NCI-H1694 (cell line): Measurements from ENCODE around the gene PICALM.
"Not testable (repeated sequence)": the region's sequence is repeated elsewhere in the genome, so short reads cannot be mapped to it uniquely, and the experiment has no call there.

Experiments
- DNase-seq: peaks from one replicate; lab custom pipeline; 2025; lab: John Stamatoyannopoulos, UW

PICALM gene

GRCh38 chr11:86068951-86069407, at the start of gene PICALM:
Gene PICALM, minus strand, starts transcription at chr11:86069084. Its CDS starts 304 bp downstream, at chr11:86068780.
- DNase-seq, result peak; percentile 89

- DNase-seq, result no peak
These were observed 49.4 kb upstream of the PICALM start for GRCh38 chr11:86118253-86118652.

- no peak for DNase-seq
These were observed 48.8 kb upstream of the PICALM start for GRCh38 chr11:86117712-86118063.

- no peak for DNase-seq
These were observed 48.3 kb upstream of the PICALM start for GRCh38 chr11:86117001-86117711.

- DNase-seq, result no peak
These were observed 47.5 kb upstream of the PICALM start for GRCh38 chr11:86116386-86116726.

- DNase-seq, result no peak
These were observed 46.9 kb upstream of the PICALM start for GRCh38 chr11:86115542-86116385.

GRCh38 chr11:86108890-86109638, 40.2 kb upstream of the PICALM start:
- DNase-seq, result no peak

- DNase-seq, result no peak
These were observed 39.3 kb upstream of the PICALM start for GRCh38 chr11:86108191-86108590.

GRCh38 chr11:86106916-86107315, 38.0 kb upstream of the PICALM start:
- no peak for DNase-seq

- DNase-seq, result not testable (repeated sequence)
These were observed 37.1 kb upstream of the PICALM start for GRCh38 chr11:86106031-86106430.

- DNase-seq, result not testable (repeated sequence)
These were observed 36.7 kb upstream of the PICALM start for GRCh38 chr11:86105601-86106000.

- no peak for DNase-seq
These were observed 34.9 kb upstream of the PICALM start for GRCh38 chr11:86103808-86104207.

GRCh38 chr11:86101941-86102407, 33.1 kb upstream of the PICALM start:
- DNase-seq, result no peak

GRCh38 chr11:86101493-86101892, 32.6 kb upstream of the PICALM start:
- no peak for DNase-seq

GRCh38 chr11:86099874-86100273, 31.0 kb upstream of the PICALM start:
- DNase-seq, result no peak

- no peak for DNase-seq
These were observed 29.1 kb upstream of the PICALM start for GRCh38 chr11:86097980-86098379.

GRCh38 chr11:86091566-86091965, 22.7 kb upstream of the PICALM start:
- no peak for DNase-seq

- DNase-seq, result no peak
These were observed 22.2 kb upstream of the PICALM start for GRCh38 chr11:86091086-86091485.

GRCh38 chr11:86089659-86090058, 20.8 kb upstream of the PICALM start:
- DNase-seq, result no peak

- DNase-seq, result not testable (repeated sequence)
These were observed 18.8 kb upstream of the PICALM start for GRCh38 chr11:86087688-86088087.

- no peak for DNase-seq
These were observed 18.4 kb upstream of the PICALM start for GRCh38 chr11:86087256-86087655.

- no peak for DNase-seq
These were observed 12.6 kb upstream of the PICALM start for GRCh38 chr11:86081455-86081854.

- DNase-seq, result no peak
These were observed 10.5 kb upstream of the PICALM start for GRCh38 chr11:86079421-86079820.
